ENCODE measurements around the gene CPEB1. TPM values are rescaled to one million over a fixed set of nuclear protein-coding genes. Genes with fewer than 3 reads are reported as not detected.
"Not testable (repeated sequence)": the region's sequence is repeated elsewhere in the genome, so short reads cannot be mapped to it uniquely, and the experiment has no call there.

CPEB1 gene
- total RNA-seq, 4 donors from 2014 or later: 0.13 to 4.0 (median 1.4) TPM

- H3K27ac ChIP-seq: no peak overlapping the region
- no peak for TF ChIP-seq POLR2A (IDR thresholded peaks at IDR 0.05)
- TF ChIP-seq CTCF (IDR thresholded peaks at IDR 0.05): no peak
- 72 to 80% methylated on average over 2 to 3 of the region's 3 CpGs for WGBS, 2 donors
- no peak overlapping the region for H3K4me3 ChIP-seq
- intact Hi-C loops (cut with DNase I): no loop called here
- no peaks in the 10 kb centered on the region for H3K9me3 ChIP-seq
- DNase-seq: no peak
- peaks cover 0 to 30% (median 11%) of the 10 kb centered on the region in 3 donors for H3K4me1 ChIP-seq
- H3K27me3 ChIP-seq: no peaks in the 10 kb centered on the region
- H3K36me3 ChIP-seq: peaks cover 0 to 25% (median 0%) of the 10 kb centered on the region in 3 donors
Measured at GRCh38 chr15:82530006-82530405, 117.2 kb downstream of the CPEB1 start.

GRCh38 chr15:82513587-82513986 is 133.6 kb downstream of the CPEB1 start:
- H3K36me3 ChIP-seq; H3K4me1 ChIP-seq; H3K27ac ChIP-seq; H3K4me3 ChIP-seq; H3K9me3 ChIP-seq; intact Hi-C loops (cut with DNase I); DNase-seq; H3K27me3 ChIP-seq: not testable (repeated sequence)
- no CpG with 5 or more reads among the region's 48 CpGs for WGBS, 2 donors

GRCh38 chr15:82507693-82508092 is 139.5 kb downstream of the CPEB1 start:
- H3K36me3 ChIP-seq; DNase-seq; H3K4me3 ChIP-seq; H3K9me3 ChIP-seq; H3K4me1 ChIP-seq; intact Hi-C loops (cut with DNase I); H3K27ac ChIP-seq; H3K27me3 ChIP-seq: not testable (repeated sequence)
- 93% methylated on average over 2 to 4 of the region's 4 CpGs for WGBS, 2 donors

GRCh38 chr15:82507087-82507486 is 140.1 kb downstream of the CPEB1 start:
- WGBS, 2 donors: 94 to 100% methylated on average over 1 of the region's 1 CpG
- H3K9me3 ChIP-seq; H3K4me3 ChIP-seq; intact Hi-C loops (cut with DNase I); H3K36me3 ChIP-seq; H3K4me1 ChIP-seq; DNase-seq; H3K27me3 ChIP-seq; H3K27ac ChIP-seq: not testable (repeated sequence)

GRCh38 chr15:82505842-82506241 is 141.3 kb downstream of the CPEB1 start:
- intact Hi-C loops (cut with DNase I); H3K9me3 ChIP-seq; H3K27me3 ChIP-seq; H3K4me1 ChIP-seq; H3K36me3 ChIP-seq; H3K4me3 ChIP-seq; H3K27ac ChIP-seq; DNase-seq: not testable (repeated sequence)
- WGBS, 2 donors: no CpG with 5 or more reads among the region's 3 CpGs

- H3K36me3 ChIP-seq; intact Hi-C loops (cut with DNase I); H3K9me3 ChIP-seq; H3K4me1 ChIP-seq; H3K27me3 ChIP-seq; DNase-seq; H3K4me3 ChIP-seq; H3K27ac ChIP-seq: not testable (repeated sequence)
- WGBS, 2 donors: no CpG with 5 or more reads among the region's 3 CpGs
Measured at GRCh38 chr15:82504074-82504473, 143.1 kb downstream of the CPEB1 start.

- H3K27me3 ChIP-seq; H3K36me3 ChIP-seq; DNase-seq; H3K4me1 ChIP-seq; intact Hi-C loops (cut with DNase I); H3K4me3 ChIP-seq; H3K9me3 ChIP-seq; H3K27ac ChIP-seq: not testable (repeated sequence)
- WGBS, 2 donors: 51 to 53% methylated on average over 2 of the region's 7 CpGs
Measured at GRCh38 chr15:82502700-82503339, 144.3 kb downstream of the CPEB1 start.

- WGBS, 2 donors: 57 to 71% methylated on average over 3 to 4 of the region's 4 CpGs
- intact Hi-C loops (cut with DNase I); H3K4me1 ChIP-seq: not testable (repeated sequence)
Measured at GRCh38 chr15:82500772-82501171, 146.4 kb downstream of the CPEB1 start.

GRCh38 chr15:82497978-82498377 is 149.2 kb downstream of the CPEB1 start:
- H3K27me3 ChIP-seq; H3K27ac ChIP-seq; DNase-seq; H3K9me3 ChIP-seq; H3K36me3 ChIP-seq; H3K4me3 ChIP-seq; H3K4me1 ChIP-seq; intact Hi-C loops (cut with DNase I): not testable (repeated sequence)

More at GRCh38 chr15:82500772-82501171, 146.4 kb downstream of the CPEB1 start:
- H3K4me3 ChIP-seq, DNase-seq, H3K27ac ChIP-seq, H3K27me3 ChIP-seq, H3K9me3 ChIP-seq, H3K36me3 ChIP-seq: not testable (repeated sequence)

Other genes starting within 250 kb of the CPEB1 start
- gene GOLGA6L9, start 217.5 kb downstream of the CPEB1 start, total RNA-seq: 10 to 100 TPM in 2 of 4 donors, 1 to 10 TPM in 2; 3.4 to 23.1 (median 11.6) TPM
- 1,000 to 10,000 TPM; 1,206 to 4,149 (median 2,794) TPM for gene RPS17, start 106.9 kb downstream of the CPEB1 start, total RNA-seq
- 1 to 10 TPM in 2 of 4 donors, under 1 TPM in 1, not detected in 1; 0.62 to 3.2 (median 1.7) TPM for gene AP3B2, start 62.5 kb upstream of the CPEB1 start, total RNA-seq
- gene FSD2, start 158.7 kb upstream of the CPEB1 start, total RNA-seq: not detected
- gene WHAMM, start 162.3 kb upstream of the CPEB1 start, total RNA-seq: 1 to 10 TPM; 5.3 to 8.8 (median 6.1) TPM

Data from esophagus squamous epithelium (tissue), 5 donors.